Uterus (tissue), 2 donors: Measurements from ENCODE around the gene ANKS6.

Experiments used
- CTCF ChIP-seq, 4 experiments: fragments of 200-600 bp in 2 of 4; fragments of 450-650 bp in 2 of 4; sonication (generic) in 2 of 4; IDR thresholded peaks; one replicate each; pipeline ENCODE4 v1.5.1; 2016 to 2019; ENCODE audit warnings: antibody characterized with exemption in 4 of 4, mild to moderate bottlenecking in 2 of 4, moderate library complexity in 1 of 4
- POLR2A ChIP-seq, 2 donors: fragments of 450-650 bp; IDR thresholded peaks; one replicate each; pipeline ENCODE4 v1.6.1; 2016; ENCODE audit warnings: antibody characterized with exemption in 2 of 2, mild to moderate bottlenecking in 1 of 2, moderate library complexity in 1 of 2

DNA sequence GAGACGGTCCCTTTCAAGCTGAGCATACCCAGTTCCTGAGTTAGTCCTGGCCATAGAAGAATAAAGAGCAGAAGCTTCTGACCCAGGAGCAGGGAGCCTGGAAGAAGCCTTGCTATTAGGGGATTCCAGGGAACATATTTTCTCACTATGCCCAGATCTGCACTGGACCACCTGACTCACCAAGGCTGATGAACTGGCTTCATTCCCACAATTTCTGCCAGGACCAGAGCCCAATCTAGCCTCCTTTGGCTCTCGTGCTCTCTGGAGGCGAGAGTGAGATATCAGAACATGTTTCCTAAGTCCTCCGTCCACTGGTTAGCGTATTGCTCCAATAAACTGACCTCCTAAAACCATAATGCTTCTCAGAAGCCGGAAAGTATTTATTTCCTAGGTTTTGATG is 97.5 kb downstream of the ANKS6 start:
- TF ChIP-seq CTCF (IDR thresholded peaks at IDR 0.05) (no peak), POLR2A (IDR thresholded peaks at IDR 0.05) (no peak)
